A673 (cell line): ENCODE results near the gene ENOX2.

Source experiments
- EZH2 ChIP-seq: fragments of 200-600 bp; sonication (generic); IDR thresholded peaks from 2 replicates; pipeline ENCODE4 v1.6.1; 2017; ENCODE audit warnings: borderline replicate concordance, low read depth, mild to moderate bottlenecking, mixed read lengths, antibody characterized with exemption, low read length; ENCODE audit not compliant: poor library complexity, severe bottlenecking
- TF ChIP-seq, protein P1 (sequence below): fragments of 300-800, 200-600 bp; sonication (generic); conservative IDR thresholded peaks from 2 replicates; pipeline ENCODE4 v1.5.1; 2017; ENCODE audit warnings: low read depth, mild to moderate bottlenecking, antibody characterized with exemption, low read length, moderate library complexity, mixed read lengths

DNA sequence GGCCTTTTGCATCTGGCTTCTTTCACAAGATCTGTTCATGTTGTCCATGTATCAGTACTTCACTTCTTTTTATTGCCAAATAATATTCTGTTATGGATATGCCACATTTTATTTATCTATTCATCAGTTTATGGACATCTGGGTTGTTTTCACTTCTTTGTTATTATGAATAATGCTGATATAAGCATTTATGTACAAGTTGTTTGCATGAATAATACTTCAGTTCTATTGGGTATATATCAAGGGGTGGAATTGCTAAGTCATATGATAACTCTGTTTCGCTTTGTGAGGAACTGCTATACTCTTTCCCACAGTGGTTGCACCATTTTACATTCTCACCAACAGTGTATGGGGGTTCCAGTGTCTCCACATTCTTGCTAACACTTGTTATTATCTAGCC, 310.8 kb downstream of the ENOX2 start:
- TF ChIP-seq, protein P1, sequence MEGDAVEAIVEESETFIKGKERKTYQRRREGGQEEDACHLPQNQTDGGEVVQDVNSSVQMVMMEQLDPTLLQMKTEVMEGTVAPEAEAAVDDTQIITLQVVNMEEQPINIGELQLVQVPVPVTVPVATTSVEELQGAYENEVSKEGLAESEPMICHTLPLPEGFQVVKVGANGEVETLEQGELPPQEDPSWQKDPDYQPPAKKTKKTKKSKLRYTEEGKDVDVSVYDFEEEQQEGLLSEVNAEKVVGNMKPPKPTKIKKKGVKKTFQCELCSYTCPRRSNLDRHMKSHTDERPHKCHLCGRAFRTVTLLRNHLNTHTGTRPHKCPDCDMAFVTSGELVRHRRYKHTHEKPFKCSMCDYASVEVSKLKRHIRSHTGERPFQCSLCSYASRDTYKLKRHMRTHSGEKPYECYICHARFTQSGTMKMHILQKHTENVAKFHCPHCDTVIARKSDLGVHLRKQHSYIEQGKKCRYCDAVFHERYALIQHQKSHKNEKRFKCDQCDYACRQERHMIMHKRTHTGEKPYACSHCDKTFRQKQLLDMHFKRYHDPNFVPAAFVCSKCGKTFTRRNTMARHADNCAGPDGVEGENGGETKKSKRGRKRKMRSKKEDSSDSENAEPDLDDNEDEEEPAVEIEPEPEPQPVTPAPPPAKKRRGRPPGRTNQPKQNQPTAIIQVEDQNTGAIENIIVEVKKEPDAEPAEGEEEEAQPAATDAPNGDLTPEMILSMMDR: no peak
- no peak for TF ChIP-seq EZH2
